DOHH2 (cell line): Measurements from ENCODE around the gene MAPKBP1.

Experiments
- CTCF ChIP-seq: fragments of 200-600 bp; sonication (generic); IDR thresholded peaks from one replicate; pipeline ENCODE4 v1.5.1; 2014; ENCODE audit warnings: antibody characterized with exemption, mild to moderate bottlenecking, low read depth, low read length; ENCODE audit not compliant: poor library complexity, severe bottlenecking
- EZH2phosphoT487 ChIP-seq: fragments of 200-600 bp; sonication (generic); IDR thresholded peaks from 2 replicates; pipeline ENCODE4 v1.6.1; 2017; ENCODE audit warnings: borderline replicate concordance, mild to moderate bottlenecking, antibody characterized with exemption, low read length, moderate library complexity, mixed read lengths

GRCh38 chr15:41778521-41778920, 4.2 kb downstream of the MAPKBP1 start:
- TF ChIP-seq CTCF (no peak), EZH2phosphoT487 (no peak)
